HepG2 (cell line): ENCODE data around the gene ATRNL1. TPM values are rescaled to one million over a fixed set of nuclear protein-coding genes. Genes with fewer than 3 reads are reported as not detected.

Source experiments
- ATAC-seq: fragments of 200-7000 bp; cut with Tn5 transposase; 3 replicates; pipeline ENCODE4 v1.9.1; 2020; ENCODE audit warnings: mild to moderate bottlenecking, moderate library complexity
- BruUV-seq: library from RNA; stranded (reverse); fragments of 400-500 nt; replicated peaks from 2 replicates; lab custom pipeline; 2021; lab: Mats Ljungman, UMichigan
- CTCF ChIA-PET: fragments of 300-600 bp; formaldehyde crosslinking; extraction: SDS; loops from one replicate; lab custom pipeline; 2021; ENCODE audit warnings: low total read pairs, inconsistent platforms, low intra/inter-chr PET ratio; lab: Yijun Ruan, JAX
- POLR2A ChIA-PET: fragments of 350-600 bp; sonication (Branson Sonifier 250); formaldehyde crosslinking; loops from one replicate; lab custom pipeline; 2020; ENCODE audit warnings: antibody characterized with exemption, inconsistent platforms; lab: Yijun Ruan, JAX
- DNase-seq: peaks from one replicate; pipeline ENCODE4 v3.0.0-alpha.2; 2015; ENCODE audit warnings: low spot score
- FAIRE-seq: peaks from 3 replicates; lab custom pipeline; 2011; peaks lifted over from hg19 to GRCh38; lab: Jason Lieb, UNC
- H2AFZ ChIP-seq: one replicate; pipeline ENCODE4 v1.6.1; 2011; ENCODE audit warnings: low read length, inconsistent platforms
- H3K27ac ChIP-seq: fragments of 300-600 bp; 3 replicates; pipeline ENCODE4 v1.8.0; 2011; ENCODE audit warnings: mixed run types, mild to moderate bottlenecking, mixed read lengths, low read length, inconsistent platforms; ENCODE audit not compliant: insufficient read depth; ENCODE audit errors: extremely low read length
- H3K27me3 ChIP-seq, 2 experiments: fragments of 200-600 bp in 1 of 2; 2 replicates in 1 of 2; 3 replicates in 1 of 2; pipeline versions ENCODE4 v1.6.0 to v1.8.0; 2011; ENCODE audit warnings: low read length in 2 of 2, mild to moderate bottlenecking in 2 of 2, moderate library complexity in 2 of 2, inconsistent platforms in 1 of 2; ENCODE audit not compliant: insufficient read depth in 2 of 2, control insufficient read depth in 1 of 2
- H3K36me3 ChIP-seq, 2 experiments: fragments of 200-600 bp in 1 of 2; replicated peaks in 1 of 2; 2 replicates in 1 of 2; 3 replicates in 1 of 2; pipeline versions ENCODE4 v1.5.1 to v1.8.0; 2011; ENCODE audit warnings: low read length in 2 of 2, inconsistent platforms in 1 of 2; ENCODE audit not compliant: insufficient read depth in 2 of 2, control insufficient read depth in 1 of 2
- H3K4me1 ChIP-seq: 2 replicates; pipeline ENCODE4 v1.5.1; 2012; ENCODE audit warnings: low read length, inconsistent platforms; ENCODE audit not compliant: insufficient read depth
- H3K4me2 ChIP-seq: 2 replicates; pipeline ENCODE4 v1.6.0; 2011; ENCODE audit warnings: low read depth, low read length, inconsistent platforms
- H3K4me3 ChIP-seq, 3 experiments: fragments of 200-600 bp in 1 of 3; sonication (generic), shearing (Covaris generic) in 1 of 3; replicated peaks in 1 of 3; 2 replicates each; pipeline ENCODE4 v1.5.1; 2011 to 2016; ENCODE audit warnings: low read length in 3 of 3, inconsistent platforms in 2 of 3, low read depth in 2 of 3, mild to moderate bottlenecking in 2 of 3, control low read depth in 1 of 3, mixed read lengths in 1 of 3; ENCODE audit not compliant: insufficient read depth in 1 of 3
- H3K79me2 ChIP-seq: one replicate; pipeline ENCODE4 v1.6.1; 2011; ENCODE audit warnings: low read length, inconsistent platforms; ENCODE audit not compliant: insufficient read depth
- H3K9ac ChIP-seq: 2 replicates; pipeline ENCODE4 v1.6.0; 2011; ENCODE audit warnings: mild to moderate bottlenecking, low read depth, low read length, inconsistent platforms; ENCODE audit not compliant: insufficient read depth
- H3K9me3 ChIP-seq: 2 replicates; pipeline ENCODE4 v1.5.1; 2012; ENCODE audit warnings: mild to moderate bottlenecking, low read length
- H4K20me1 ChIP-seq: 2 replicates; pipeline ENCODE4 v1.6.0; 2011; ENCODE audit warnings: inconsistent platforms, mild to moderate bottlenecking, low read length, moderate library complexity; ENCODE audit not compliant: insufficient read depth
- RCOR2 ChIP-seq: IDR thresholded peaks from 2 replicates; pipeline ENCODE4 v1.6.1; 2016; ENCODE audit warnings: missing biosample characterization, missing genetic modification reagents
- TEAD3 ChIP-seq: optimal IDR thresholded peaks from 2 replicates; pipeline ENCODE3; 2016; ENCODE audit warnings: borderline replicate concordance
- ZFP62 ChIP-seq: sonication (generic); formaldehyde crosslinking; IDR thresholded peaks from 2 replicates; pipeline ENCODE4 v1.4.0; 2020; ENCODE audit warnings: missing genetic modification reagents
- WGBS: methylation state at CpG from one replicate; pipeline ENCODE4 v1.1.6; 2017; ENCODE audit warnings: low lambda C conversion rate; 5-methylcytosine and 5-hydroxymethylcytosine counted together
- in situ Hi-C: cut with HindIII; loops from 2 replicates; pipeline ENCODE4 v1.10.0; 2017; ENCODE audit warnings: low pct_unique_long_range_greater_than_20kb; ENCODE audit not compliant: extremely low pct_ligation_motif_present
- intact Hi-C: fragments of 100-400 bp; cut with micrococcal nuclease; formaldehyde crosslinking; loops from one replicate; pipeline ENCODE4 v1.10.0; 2022; ENCODE audit not compliant: unreplicated experiment
- polyA plus RNA-seq, 8 experiments: library from polyadenylated mRNA; depleted of rRNA in 3 of 8; stranded (reverse) in 7 of 8; unstranded in 1 of 8; fragments of >200 nt; fragmentation: Illumina TruSeq in 4 of 8; extraction: Trizol in 4 of 8; gene quantifications; 2 replicates each; pipeline versions ENCODE4 v1.2.1 to v1.2.3, GENCODE V29; 2011 to 2016; ENCODE audit warnings: low read depth in 4 of 8, missing spikeins in 1 of 8, mixed read lengths in 1 of 8; ENCODE audit not compliant: insufficient read depth in 1 of 8
- total RNA-seq, 5 experiments: library from RNA; depleted of rRNA; stranded (reverse); fragments of >200 nt; fragmentation: Illumina TruSeq; extraction: Trizol; gene quantifications; 2 replicates each; pipeline ENCODE4 v1.2.3, GENCODE V29; 2016; ENCODE audit warnings: low read depth in 1 of 5
- TF ChIP-seq, protein P1 (sequence below): sonication (generic); formaldehyde crosslinking; IDR thresholded peaks from 2 replicates; pipeline ENCODE4 v1.4.0; 2020; ENCODE audit warnings: missing genetic modification reagents

Gene ATRNL1
- total and polyA plus RNA-seq, 2 of the 13 experiments (the other 11 are each of a cell fraction or from before 2014, with no cell fraction given), result 0.04 TPM; not detected in 1

DNA sequence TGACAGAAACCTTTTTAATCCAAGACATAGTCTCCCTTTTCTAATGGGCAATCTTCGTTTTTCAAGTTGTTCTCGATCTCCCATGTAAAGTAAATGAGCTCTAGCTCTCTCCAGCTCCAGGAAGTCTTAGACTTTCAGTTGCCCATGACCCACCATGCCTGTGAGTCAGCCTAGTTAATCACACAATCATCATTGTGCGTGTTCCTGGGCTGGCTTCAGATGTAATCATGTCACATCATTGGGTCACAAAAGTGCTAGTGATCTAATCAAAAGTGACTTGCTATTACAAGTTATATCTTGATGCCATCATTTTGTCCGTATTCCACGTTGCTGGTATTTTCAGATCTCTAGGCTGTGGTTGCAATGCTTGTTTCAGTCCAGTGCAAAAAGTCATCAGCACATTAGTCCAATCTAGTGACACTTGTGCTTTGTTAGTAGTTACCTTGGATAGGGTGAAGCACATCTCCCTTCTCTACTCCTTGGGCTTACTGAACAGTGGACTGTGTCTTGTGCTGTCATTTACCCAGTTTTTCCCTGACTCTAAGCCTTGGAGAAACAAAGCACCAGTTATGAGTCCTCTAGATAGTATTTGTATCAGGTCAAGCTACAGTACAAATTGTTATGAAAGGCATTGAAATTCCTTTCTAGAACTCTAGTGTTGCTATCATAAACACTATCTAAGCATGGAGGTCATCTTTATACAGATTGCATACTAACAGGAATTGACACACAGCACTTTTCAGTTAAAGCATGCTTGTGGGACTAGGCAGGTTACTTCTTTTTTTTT, 863.3 kb downstream of the ATRNL1 start:
- POLR2A ChIA-PET, result no interaction called here
- BruUV-seq, result no TSS peak
- H3K4me3 ChIP-seq, result no peak overlapping the region
- TF ChIP-seq, protein P1, sequence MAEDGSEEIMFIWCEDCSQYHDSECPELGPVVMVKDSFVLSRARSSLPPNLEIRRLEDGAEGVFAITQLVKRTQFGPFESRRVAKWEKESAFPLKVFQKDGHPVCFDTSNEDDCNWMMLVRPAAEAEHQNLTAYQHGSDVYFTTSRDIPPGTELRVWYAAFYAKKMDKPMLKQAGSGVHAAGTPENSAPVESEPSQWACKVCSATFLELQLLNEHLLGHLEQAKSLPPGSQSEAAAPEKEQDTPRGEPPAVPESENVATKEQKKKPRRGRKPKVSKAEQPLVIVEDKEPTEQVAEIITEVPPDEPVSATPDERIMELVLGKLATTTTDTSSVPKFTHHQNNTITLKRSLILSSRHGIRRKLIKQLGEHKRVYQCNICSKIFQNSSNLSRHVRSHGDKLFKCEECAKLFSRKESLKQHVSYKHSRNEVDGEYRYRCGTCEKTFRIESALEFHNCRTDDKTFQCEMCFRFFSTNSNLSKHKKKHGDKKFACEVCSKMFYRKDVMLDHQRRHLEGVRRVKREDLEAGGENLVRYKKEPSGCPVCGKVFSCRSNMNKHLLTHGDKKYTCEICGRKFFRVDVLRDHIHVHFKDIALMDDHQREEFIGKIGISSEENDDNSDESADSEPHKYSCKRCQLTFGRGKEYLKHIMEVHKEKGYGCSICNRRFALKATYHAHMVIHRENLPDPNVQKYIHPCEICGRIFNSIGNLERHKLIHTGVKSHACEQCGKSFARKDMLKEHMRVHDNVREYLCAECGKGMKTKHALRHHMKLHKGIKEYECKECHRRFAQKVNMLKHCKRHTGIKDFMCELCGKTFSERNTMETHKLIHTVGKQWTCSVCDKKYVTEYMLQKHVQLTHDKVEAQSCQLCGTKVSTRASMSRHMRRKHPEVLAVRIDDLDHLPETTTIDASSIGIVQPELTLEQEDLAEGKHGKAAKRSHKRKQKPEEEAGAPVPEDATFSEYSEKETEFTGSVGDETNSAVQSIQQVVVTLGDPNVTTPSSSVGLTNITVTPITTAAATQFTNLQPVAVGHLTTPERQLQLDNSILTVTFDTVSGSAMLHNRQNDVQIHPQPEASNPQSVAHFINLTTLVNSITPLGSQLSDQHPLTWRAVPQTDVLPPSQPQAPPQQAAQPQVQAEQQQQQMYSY (CRISPR knock-in tag), result no peak
- TF ChIP-seq TEAD3 (CRISPR knock-in tag) (no peak), RCOR2 (CRISPR knock-in tag) (no peak), ZFP62 (CRISPR knock-in tag) (no peak)
- TF ChIP-seq, all 625 proteins: peak for 0
- Histone ChIP-seq H3K4me2 (no peak overlapping the region), H3K27me3 (no peaks in the 10 kb centered on the region), H3K4me1 (no peaks in the 10 kb centered on the region), H3K9me3 (no peaks in the 10 kb centered on the region), H3K27ac (no peak overlapping the region), H3K9ac (no peak overlapping the region), H2AFZ (no peak overlapping the region), H3K79me2 (no peaks in the 10 kb centered on the region), H3K36me3 (no peaks in the 10 kb centered on the region), H4K20me1 (no peaks in the 10 kb centered on the region)
- WGBS, result 12% methylated on average over 5 of the region's 5 CpGs
- CTCF ChIA-PET, result no interaction called here
- FAIRE-seq (no peak), DNase-seq (no peak), ATAC-seq (no peak)
- intact Hi-C loops, result no loop called here
- in situ Hi-C loops, result no loop called here
